GM21423 (cell line): ENCODE measurements around the gene FAM131B.
"Not testable (repeated sequence)": the region's sequence is repeated elsewhere in the genome, so short reads cannot be mapped to it uniquely, and the experiment has no call there.

Experiments used
- ATAC-seq: cut with Tn5 transposase; IDR thresholded peaks from one replicate; pipeline ENCODE4 v1.9.1; 2021; ENCODE audit warnings: mild to moderate bottlenecking, moderate library complexity; ENCODE audit not compliant: unreplicated experiment

Gene FAM131B

GRCh38 chr7:143395187-143396149, 33.0 kb upstream of the FAM131B start:
- ATAC-seq: no peak

- no peak for ATAC-seq
Measured at GRCh38 chr7:143394777-143395176, 32.3 kb upstream of the FAM131B start.

GRCh38 chr7:143394068-143394467, 31.6 kb upstream of the FAM131B start:
- no peak for ATAC-seq

GRCh38 chr7:143393267-143394041, 30.9 kb upstream of the FAM131B start:
- ATAC-seq: no peak

- no peak for ATAC-seq
Measured at GRCh38 chr7:143392875-143393266, 30.4 kb upstream of the FAM131B start.

GRCh38 chr7:143392427-143392826, 29.9 kb upstream of the FAM131B start:
- not testable (repeated sequence) for ATAC-seq

- no peak for ATAC-seq
Measured at GRCh38 chr7:143391462-143392404, 29.2 kb upstream of the FAM131B start.

GRCh38 chr7:143390773-143391317, 28.3 kb upstream of the FAM131B start:
- ATAC-seq: no peak

GRCh38 chr7:143390104-143390772, 27.7 kb upstream of the FAM131B start:
- no peak for ATAC-seq

GRCh38 chr7:143389316-143390103, 27.0 kb upstream of the FAM131B start:
- ATAC-seq: no peak

- no peak for ATAC-seq
Measured at GRCh38 chr7:143388491-143389101, 26.1 kb upstream of the FAM131B start.

GRCh38 chr7:143388051-143388450, 25.5 kb upstream of the FAM131B start:
- no peak for ATAC-seq

- no peak for ATAC-seq
Measured at GRCh38 chr7:143387156-143387975, 24.9 kb upstream of the FAM131B start.

GRCh38 chr7:143385891-143386781, 23.6 kb upstream of the FAM131B start:
- ATAC-seq: peak; percentile 59

- no peak for ATAC-seq
Measured at GRCh38 chr7:143384661-143385631, 22.4 kb upstream of the FAM131B start.

- no peak for ATAC-seq
Measured at GRCh38 chr7:143384148-143384547, 21.6 kb upstream of the FAM131B start.
